CD4-positive, alpha-beta T cell treated with Interleukin-4 for 4 hours (primary cell): ENCODE measurements around the gene EMC8.

Source experiments
- DNase-seq: peaks from one replicate; pipeline ENCODE4 v3.0.0-alpha.2; 2020

The EMC8 gene

GRCh38 chr16:85781695-85782370 lies 17.5 kb downstream of the EMC8 start:
- no peak for DNase-seq

- no peak for DNase-seq
Observed at GRCh38 chr16:85781156-85781555, 18.2 kb downstream of the EMC8 start.

GRCh38 chr16:85780281-85780680 lies 19.1 kb downstream of the EMC8 start:
- DNase-seq, result no peak

GRCh38 chr16:85778873-85779272 lies 20.5 kb downstream of the EMC8 start:
- no peak for DNase-seq

DNA sequence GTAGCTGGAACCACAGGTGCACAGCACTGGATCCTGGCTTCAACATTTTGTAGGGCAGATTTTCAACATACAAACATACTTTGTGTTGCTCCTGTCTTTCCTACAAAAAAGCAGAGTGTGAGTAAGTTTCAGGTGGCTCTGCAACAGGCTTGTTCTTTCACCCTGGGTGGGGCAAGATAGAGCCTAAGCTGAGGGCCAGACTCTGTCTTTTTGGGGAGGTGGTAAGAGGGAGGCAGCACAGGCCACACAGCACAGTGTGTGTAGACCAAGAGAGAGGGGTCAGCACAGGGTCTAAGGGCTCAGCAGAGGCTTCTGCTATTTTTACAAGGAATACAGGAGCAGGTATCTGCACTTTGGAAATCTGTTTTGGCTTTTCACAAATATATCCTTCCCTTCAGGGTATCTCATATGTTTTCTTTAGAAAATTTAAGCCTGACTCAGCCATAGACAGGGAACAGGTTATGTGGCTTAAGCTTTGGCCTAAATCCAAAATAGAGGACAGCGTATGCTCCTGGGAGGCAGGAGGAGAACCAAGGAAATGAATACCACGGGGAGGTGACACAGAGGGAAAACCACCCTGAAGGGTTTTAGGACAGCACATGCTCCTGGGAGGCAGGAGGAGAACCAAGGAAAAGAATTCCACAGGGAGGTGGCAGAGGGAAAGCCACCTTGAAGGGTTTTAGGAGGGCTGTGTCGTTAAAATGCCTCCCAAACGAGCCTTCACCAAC lies 21.6 kb downstream of the EMC8 start:
- DNase-seq, result no peak

GRCh38 chr16:85774811-85775210 lies 24.5 kb downstream of the EMC8 start:
- no peak for DNase-seq

- DNase-seq, result no peak
Observed at GRCh38 chr16:85774136-85774535, 25.2 kb downstream of the EMC8 start.

DNA sequence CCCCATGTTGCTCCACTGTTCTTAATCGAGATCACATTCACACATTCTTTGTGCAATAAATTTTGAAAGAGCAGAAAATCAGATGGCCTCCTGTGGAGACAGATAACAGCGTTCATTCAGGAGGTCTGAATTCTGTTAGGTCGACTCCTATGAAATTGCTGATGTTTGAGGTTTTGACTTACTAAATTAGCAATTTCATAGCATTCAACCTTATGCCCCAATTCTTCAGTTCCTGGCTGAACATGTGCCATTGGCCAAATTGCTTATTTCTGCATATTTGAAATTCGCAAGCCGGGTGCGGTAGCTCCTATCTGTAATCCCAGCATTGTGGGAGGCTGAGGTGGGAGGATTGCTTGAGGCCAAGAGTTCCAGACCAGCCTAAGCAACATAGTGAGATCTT lies 26.3 kb downstream of the EMC8 start:
- DNase-seq, result no peak

- DNase-seq, result no peak
Observed at GRCh38 chr16:85770741-85771140, 28.6 kb downstream of the EMC8 start.

DNA sequence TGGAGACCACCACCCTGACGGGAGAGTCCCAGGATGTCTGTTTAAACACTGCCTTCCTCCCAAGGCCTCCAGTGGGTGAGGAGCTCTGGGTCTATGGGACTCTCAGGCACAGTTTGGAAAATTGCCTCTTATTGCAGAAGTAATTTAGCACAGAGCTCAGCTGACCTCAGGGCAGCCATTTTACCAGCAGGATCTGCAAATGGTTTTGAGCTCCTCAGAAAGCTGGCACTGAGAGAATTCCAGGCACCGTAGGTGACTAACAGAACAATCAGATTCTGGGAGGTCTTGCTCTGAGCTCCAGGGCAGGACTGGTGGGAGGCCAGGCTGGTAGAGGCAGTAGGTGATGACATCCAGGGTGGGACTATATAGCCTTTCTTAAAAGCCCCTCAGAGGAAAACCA lies 31.1 kb downstream of the EMC8 start:
- no peak for DNase-seq

- no peak for DNase-seq
Observed at GRCh38 chr16:85767531-85767930, 31.8 kb downstream of the EMC8 start.

DNA sequence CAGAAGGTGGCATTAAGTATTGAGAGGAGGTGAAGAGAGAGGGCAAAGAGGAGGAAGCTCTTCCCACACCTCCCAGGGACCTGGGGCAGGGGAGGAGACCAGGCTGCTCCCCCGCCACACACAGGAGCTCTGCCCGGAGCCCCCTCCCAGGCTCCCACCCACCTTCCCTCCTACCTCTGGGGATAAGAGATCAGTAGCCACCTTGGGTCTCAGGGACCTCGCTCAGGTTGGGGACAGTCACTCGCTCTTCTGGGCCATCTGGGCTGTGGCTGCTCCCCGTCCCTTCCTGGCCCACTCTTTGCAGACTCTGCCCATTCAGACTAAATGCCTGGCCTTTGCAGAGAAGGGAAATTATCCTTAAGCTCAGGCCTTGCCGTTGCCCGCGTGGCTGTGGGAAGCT lies 33.6 kb downstream of the EMC8 start:
- DNase-seq, result no peak

- DNase-seq, result no peak
Observed at GRCh38 chr16:85765211-85765610, 34.1 kb downstream of the EMC8 start.

DNA sequence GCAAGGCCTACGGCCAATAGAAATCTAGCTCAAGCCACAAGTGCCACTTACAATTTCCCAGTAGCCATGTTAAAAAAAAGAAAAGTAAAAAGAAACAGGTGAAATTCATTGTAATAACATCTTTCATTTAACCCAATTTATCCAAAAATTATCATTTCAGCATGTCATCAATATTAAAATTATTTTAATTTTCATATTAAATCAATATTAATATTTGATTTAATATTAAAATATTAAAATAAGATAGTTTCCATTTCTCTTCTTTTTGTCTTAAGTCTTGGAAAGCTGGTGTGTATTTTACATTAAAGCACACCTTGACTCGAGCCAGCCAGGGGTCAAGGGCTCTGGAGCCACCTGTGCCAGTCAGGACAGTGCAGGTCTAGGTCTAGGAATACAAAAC lies 35.7 kb downstream of the EMC8 start:
- no peak for DNase-seq

DNA sequence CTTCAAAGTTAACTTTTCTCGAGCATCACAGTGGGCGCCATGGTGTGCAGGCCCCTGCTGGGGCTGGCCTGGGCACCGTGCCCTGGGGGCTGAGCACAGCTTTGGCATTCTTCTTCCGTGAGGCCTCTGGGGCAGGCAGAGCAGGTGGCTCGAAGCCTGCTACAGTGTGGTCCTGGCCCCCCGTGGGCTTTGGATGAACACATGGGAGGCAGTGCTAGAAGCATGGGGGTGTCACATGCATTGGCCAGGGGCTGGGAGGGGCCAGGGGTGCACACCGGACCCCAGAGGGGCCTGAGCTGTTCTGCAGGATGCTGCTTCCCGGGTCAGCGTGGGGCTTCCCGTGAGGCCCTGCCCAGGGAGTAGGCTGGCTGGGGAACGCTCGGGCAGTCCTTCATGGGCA lies 36.4 kb downstream of the EMC8 start:
- no peak for DNase-seq

- DNase-seq, result no peak
Observed at GRCh38 chr16:85761861-85762260, 37.5 kb downstream of the EMC8 start.

DNA sequence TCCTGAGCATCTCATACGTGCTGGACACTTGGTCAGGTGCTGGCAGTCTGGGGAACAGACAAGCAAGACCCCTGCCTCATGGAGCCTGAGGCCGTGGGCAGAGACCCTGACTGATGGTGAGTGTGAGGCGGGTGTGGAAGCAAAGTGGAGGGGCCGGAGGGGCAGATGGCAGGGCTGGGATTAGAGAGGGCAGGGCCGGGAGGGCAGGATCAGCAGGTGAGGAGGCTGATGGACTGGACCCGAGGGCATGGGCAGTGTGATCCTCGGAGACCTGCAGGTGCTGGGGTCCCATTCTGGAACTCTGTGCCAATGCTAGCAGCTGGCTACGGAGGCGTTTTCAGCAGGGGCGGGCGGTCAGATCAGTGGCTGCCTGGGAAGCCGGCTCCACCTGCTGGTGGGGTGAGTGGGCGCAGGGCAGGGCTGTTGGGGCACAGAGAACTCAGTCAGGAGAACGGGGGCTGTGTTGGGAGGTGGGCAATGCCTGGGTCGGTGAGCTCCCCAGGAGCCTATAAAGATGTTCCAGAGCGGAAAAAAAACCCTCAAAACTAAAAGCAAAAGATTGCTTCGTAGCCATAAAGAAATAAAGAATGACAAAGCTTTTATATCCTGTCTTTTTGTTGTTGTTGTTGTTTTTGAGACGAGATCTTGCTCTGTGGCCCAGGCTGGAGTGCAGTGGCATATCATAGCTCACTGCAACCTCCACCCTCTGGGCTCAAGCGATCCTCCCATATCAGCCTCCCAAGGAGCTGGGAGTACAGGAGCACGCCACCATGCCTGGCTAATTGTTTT lies 39.5 kb downstream of the EMC8 start:
- DNase-seq, result no peak

- no peak for DNase-seq
Observed at GRCh38 chr16:85759136-85759535, 40.2 kb downstream of the EMC8 start.

DNA sequence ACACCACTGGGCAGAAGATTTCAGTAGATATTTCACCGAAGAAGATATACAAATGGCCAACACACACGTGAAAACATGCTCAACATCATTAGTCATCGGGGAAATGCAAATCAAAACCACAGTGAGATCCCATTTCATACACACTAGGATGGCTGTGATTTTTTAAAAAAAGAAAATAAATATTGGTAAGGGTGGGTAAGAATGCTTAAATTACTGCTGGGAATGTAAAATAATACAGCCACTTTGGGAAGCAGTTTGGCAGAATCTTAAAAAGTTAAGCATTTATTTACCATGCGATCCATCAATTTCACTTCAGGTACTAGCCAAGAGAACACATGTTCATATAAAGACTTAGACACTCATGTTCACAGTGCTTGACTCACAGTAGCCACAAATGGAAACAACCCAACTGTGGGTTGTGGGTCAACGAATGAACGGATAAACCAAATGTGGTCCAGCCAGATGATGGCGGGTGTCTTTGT lies 42.0 kb downstream of the EMC8 start:
- DNase-seq, result no peak

DNA sequence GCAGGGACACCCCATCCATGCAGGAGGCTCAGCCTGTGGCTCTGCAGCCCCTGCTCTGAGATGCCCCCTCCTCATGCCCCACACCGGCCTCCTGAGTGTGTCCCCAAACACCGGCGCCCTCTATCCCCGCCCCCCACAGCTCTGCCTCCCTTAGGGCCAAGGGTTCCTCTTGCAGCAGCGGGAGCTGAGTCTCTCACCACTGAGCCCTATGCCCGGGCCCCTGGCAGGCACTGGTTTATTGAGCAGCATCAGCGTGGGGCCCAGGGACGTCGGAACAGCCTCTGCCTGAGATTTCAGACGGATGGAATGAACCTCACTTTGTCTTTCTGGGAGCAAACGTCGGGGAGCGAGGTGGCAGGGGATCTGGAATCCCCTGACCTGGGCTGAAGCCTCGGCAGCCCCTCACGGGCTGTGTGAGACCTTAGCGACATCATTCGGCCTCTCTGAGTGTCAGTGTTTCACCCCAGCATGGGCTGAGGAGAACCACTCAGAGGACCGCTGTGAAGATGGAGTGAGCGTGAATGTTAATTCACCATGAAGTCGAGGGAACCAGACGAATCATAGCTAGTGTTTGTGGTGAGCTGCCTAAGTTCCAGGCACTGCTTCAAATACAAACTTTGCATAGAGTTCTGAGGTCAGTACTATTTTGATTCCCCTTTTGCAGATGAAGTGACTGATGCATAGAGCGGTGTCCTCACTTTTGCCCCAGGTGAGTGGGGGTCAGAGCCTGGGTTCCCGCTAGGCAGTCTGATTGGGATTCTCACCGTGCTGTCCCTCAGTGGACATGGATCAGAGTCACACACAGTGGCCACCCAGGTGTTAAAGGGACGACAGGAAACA lies 43.2 kb downstream of the EMC8 start:
- DNase-seq, result no peak

- DNase-seq, result no peak
Observed at GRCh38 chr16:85754413-85754812, 44.9 kb downstream of the EMC8 start.

GRCh38 chr16:85753976-85754375 lies 45.4 kb downstream of the EMC8 start:
- no peak for DNase-seq

DNA sequence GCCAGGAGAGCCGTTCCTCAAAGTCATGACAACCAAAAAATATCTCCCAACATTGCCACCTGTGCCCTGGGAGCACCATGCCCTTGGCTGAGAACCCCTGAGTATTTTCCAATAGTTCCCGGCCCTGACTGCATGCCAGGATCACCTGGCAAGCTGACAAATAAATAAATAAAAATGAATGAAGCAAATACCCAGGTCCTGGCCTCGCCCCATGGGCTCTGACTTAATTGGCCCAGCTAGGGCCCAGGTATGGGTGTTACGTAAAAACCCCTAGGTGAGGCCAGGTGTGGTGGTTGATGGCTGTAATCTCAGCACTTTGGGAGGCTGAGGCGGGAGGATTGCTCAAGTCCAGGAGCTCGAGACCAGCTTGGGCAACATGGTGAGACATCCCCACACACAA lies 45.8 kb downstream of the EMC8 start:
- no peak for DNase-seq
